A673 (cell line): Measurements from ENCODE around the gene RSAD2. TPM values are rescaled to one million over a fixed set of nuclear protein-coding genes. Genes with fewer than 3 reads are reported as not detected.

Experiments used
- BruUV-seq: library from RNA; stranded (reverse); fragments of 400-500 nt; replicated peaks from 2 replicates; lab custom pipeline; 2021; lab: Mats Ljungman, UMichigan
- CTCF ChIA-PET: fragments of 300-600 bp; sonication (Branson Sonifier 250); formaldehyde crosslinking; loops from one replicate; lab custom pipeline; 2022; ENCODE audit warnings: antibody characterized with exemption; lab: Charles Lee
- POLR2A ChIA-PET: fragments of 300-600 bp; sonication (Branson Sonifier 250); formaldehyde crosslinking; loops from one replicate; lab custom pipeline; 2022; ENCODE audit warnings: antibody characterized with exemption; ENCODE audit not compliant: low non-redundant PET; lab: Charles Lee
- DNase-seq: peaks from one replicate; pipeline ENCODE4 v3.0.0-alpha.2; 2015; ENCODE audit warnings: low spot score
- H3K27ac ChIP-seq: fragments of 200-600 bp; sonication (generic); 2 replicates; pipeline ENCODE4 v1.5.1; 2016; ENCODE audit warnings: mixed run types, low read depth, mild to moderate bottlenecking, mixed read lengths, antibody characterized with exemption, low read length; ENCODE audit not compliant: poor library complexity, severe bottlenecking
- H3K27me3 ChIP-seq: fragments of 200-600 bp; sonication (generic); replicated peaks from 2 replicates; pipeline ENCODE4 v1.6.1; 2017; ENCODE audit warnings: mixed run types, low read depth, mild to moderate bottlenecking, mixed read lengths, antibody characterized with exemption, low read length; ENCODE audit not compliant: insufficient read depth, poor library complexity
- H3K36me3 ChIP-seq: fragments of 200-600 bp; sonication (generic); 2 replicates; pipeline ENCODE4 v1.6.1; 2016; ENCODE audit warnings: mixed run types, mild to moderate bottlenecking, mixed read lengths, antibody characterized with exemption, low read length; ENCODE audit not compliant: insufficient read depth, poor library complexity, severe bottlenecking
- H3K4me1 ChIP-seq: fragments of 200-600 bp; sonication (generic); 2 replicates; pipeline ENCODE4 v1.6.1; 2017; ENCODE audit warnings: mixed run types, mild to moderate bottlenecking, mixed read lengths, antibody characterized with exemption, low read length; ENCODE audit not compliant: insufficient read depth, poor library complexity, severe bottlenecking
- H3K4me3 ChIP-seq: fragments of 200-600 bp; sonication (generic); 2 replicates; pipeline ENCODE4 v1.5.1; 2016; ENCODE audit warnings: low read depth, mixed run types, mild to moderate bottlenecking, mixed read lengths, low read length; ENCODE audit not compliant: poor library complexity, severe bottlenecking
- H3K9me3 ChIP-seq: fragments of 200-600 bp; sonication (generic); 2 replicates; pipeline ENCODE4 v1.6.1; 2016; ENCODE audit warnings: mixed run types, low read depth, mild to moderate bottlenecking, mixed read lengths, antibody characterized with exemption, low read length; ENCODE audit not compliant: poor library complexity, severe bottlenecking
- EZH2 ChIP-seq: fragments of 200-600 bp; sonication (generic); IDR thresholded peaks from 2 replicates; pipeline ENCODE4 v1.6.1; 2017; ENCODE audit warnings: borderline replicate concordance, low read depth, mild to moderate bottlenecking, mixed read lengths, antibody characterized with exemption, low read length; ENCODE audit not compliant: poor library complexity, severe bottlenecking
- intact Hi-C: fragments of 100-400 bp; cut with micrococcal nuclease; formaldehyde crosslinking; loops from one replicate; pipeline ENCODE4 v1.10.0; 2022; ENCODE audit not compliant: unreplicated experiment
- total RNA-seq: library from RNA; stranded (reverse); gene quantifications from 2 replicates; pipeline ENCODE4 v1.2.3, GENCODE V29; 2021
- TF ChIP-seq, protein P1 (sequence below): fragments of 300-800, 200-600 bp; sonication (generic); conservative IDR thresholded peaks from 2 replicates; pipeline ENCODE4 v1.5.1; 2017; ENCODE audit warnings: low read depth, mild to moderate bottlenecking, antibody characterized with exemption, low read length, moderate library complexity, mixed read lengths

The RSAD2 gene
- total RNA-seq, 1 experiment from 2014 or later = 2.2 TPM

DNA sequence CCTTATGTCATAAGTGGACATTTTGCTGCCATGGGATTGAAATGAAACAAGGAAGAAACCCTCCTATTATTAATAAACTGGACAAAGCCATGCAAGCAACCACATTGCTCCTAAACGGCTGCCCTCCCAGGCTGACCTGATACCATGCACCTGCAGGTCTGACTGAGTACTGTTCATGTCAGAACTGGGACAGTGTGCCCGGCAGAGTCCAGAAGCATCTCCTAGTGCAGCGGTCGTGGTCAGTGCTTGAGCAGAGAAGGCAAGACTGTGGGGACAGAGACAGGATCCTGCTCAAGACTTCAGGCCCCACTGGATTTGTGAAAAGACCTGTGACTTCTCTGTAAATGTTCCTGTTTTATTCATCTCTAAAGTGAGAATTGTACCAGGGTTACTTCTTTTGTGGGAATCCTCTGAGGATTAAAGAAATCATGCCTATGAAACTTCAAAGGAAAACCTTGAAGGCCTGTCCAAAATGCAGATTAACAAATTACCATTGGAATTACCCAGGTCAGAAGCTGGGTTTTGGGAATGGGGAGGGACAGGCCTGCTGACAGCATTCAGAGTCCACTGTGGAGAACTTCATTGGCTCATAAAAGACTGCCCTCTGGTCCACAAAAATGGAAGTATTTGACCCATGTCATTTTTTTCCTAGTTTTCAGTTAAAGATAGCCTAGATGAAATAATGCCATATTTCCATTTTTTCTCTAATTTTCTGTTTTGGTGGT is 53.5 kb downstream of the RSAD2 start:
- CTCF ChIA-PET = no interaction called here
- no TSS peak for BruUV-seq
- Histone ChIP-seq H3K4me3 (no peak overlapping the region), H3K27ac (no peak overlapping the region), H3K27me3 (no peaks in the 10 kb centered on the region), H3K4me1 (peaks cover 4% of the 10 kb centered on the region), H3K9me3 (no peaks in the 10 kb centered on the region), H3K36me3 (no peaks in the 10 kb centered on the region)
- intact Hi-C loops = no loop called here
- POLR2A ChIA-PET = no interaction called here
- TF ChIP-seq EZH2 = no peak
- TF ChIP-seq, protein P1, sequence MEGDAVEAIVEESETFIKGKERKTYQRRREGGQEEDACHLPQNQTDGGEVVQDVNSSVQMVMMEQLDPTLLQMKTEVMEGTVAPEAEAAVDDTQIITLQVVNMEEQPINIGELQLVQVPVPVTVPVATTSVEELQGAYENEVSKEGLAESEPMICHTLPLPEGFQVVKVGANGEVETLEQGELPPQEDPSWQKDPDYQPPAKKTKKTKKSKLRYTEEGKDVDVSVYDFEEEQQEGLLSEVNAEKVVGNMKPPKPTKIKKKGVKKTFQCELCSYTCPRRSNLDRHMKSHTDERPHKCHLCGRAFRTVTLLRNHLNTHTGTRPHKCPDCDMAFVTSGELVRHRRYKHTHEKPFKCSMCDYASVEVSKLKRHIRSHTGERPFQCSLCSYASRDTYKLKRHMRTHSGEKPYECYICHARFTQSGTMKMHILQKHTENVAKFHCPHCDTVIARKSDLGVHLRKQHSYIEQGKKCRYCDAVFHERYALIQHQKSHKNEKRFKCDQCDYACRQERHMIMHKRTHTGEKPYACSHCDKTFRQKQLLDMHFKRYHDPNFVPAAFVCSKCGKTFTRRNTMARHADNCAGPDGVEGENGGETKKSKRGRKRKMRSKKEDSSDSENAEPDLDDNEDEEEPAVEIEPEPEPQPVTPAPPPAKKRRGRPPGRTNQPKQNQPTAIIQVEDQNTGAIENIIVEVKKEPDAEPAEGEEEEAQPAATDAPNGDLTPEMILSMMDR = no peak
- DNase-seq = no peak

DNA sequence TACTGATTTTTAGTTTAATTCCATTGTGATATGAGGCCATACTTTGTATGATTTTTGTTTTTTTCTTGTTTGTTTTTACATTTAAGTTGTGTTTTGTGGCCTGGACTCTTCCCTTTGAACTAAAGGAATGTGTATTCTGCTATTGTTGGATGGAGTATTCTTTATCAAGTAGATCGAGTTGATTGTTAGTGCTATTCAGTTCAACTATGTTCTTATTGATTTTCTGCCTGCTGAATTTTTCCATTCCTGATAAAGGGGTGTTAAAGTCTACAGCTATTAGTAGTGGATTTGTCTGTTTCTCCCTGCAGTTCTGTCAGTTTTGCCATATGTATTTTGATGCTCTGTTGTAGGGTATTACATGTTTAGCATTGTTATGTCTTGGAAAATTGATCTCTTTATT is 54.2 kb downstream of the RSAD2 start:
- peaks cover 4% of the 10 kb centered on the region for H3K4me1 ChIP-seq
- CTCF ChIA-PET = no interaction called here
- H3K4me3 ChIP-seq = no peak overlapping the region
- DNase-seq = no peak
- no peaks in the 10 kb centered on the region for H3K36me3 ChIP-seq
- no peak for TF ChIP-seq EZH2
- TF ChIP-seq, protein P1 = no peak
- POLR2A ChIA-PET = no interaction called here
- intact Hi-C loops = no loop called here
- no peaks in the 10 kb centered on the region for H3K27me3 ChIP-seq
- BruUV-seq = no TSS peak
- no peaks in the 10 kb centered on the region for H3K9me3 ChIP-seq
- no peak overlapping the region for H3K27ac ChIP-seq

DNA sequence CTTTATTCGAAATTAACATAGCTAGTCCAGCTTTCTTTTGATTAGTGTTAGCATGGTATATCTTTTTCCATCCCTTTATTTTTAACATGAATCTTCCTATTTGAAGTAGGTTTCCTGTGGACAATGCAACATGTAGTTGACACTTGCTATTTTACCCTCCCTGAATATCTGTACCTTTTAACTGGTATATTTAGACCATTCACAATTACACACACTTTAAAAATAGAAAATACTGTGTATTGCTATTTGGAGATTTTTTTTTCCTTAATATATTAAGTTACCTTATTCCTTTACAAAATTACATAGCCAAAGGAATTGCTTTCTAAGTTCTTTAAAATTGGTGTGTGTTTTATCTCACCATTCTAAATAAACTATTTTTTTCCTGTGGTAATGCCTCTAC is 54.6 kb downstream of the RSAD2 start:
- TF ChIP-seq, protein P1 = no peak
- TF ChIP-seq EZH2 = no peak
- no peaks in the 10 kb centered on the region for H3K27me3 ChIP-seq
- POLR2A ChIA-PET = no interaction called here
- no peak overlapping the region for H3K4me3 ChIP-seq
- DNase-seq = no peak
- H3K27ac ChIP-seq = no peak overlapping the region
- peaks cover 4% of the 10 kb centered on the region for H3K4me1 ChIP-seq
- no peaks in the 10 kb centered on the region for H3K9me3 ChIP-seq
- no peaks in the 10 kb centered on the region for H3K36me3 ChIP-seq
- BruUV-seq = no TSS peak
- intact Hi-C loops = no loop called here
- CTCF ChIA-PET = no interaction called here
